HEK293T (cell line): ENCODE data around the gene ANKRD16.

Experiments
- ARNT ChIP-seq: fragments of 450-650 bp; IDR thresholded peaks from 2 replicates; pipeline ENCODE4 v1.6.1; 2017; ENCODE audit warnings: mild to moderate bottlenecking
- BHLHE40 ChIP-seq: fragments of 450-650 bp; IDR thresholded peaks from 2 replicates; pipeline ENCODE4 v1.6.1; 2016; ENCODE audit warnings: mild to moderate bottlenecking, moderate library complexity, borderline replicate concordance
- FOXK2 ChIP-seq: fragments of 450-650 bp; IDR thresholded peaks from 2 replicates; pipeline ENCODE4 v1.6.1; 2016; ENCODE audit warnings: mild to moderate bottlenecking
- FOXM1 ChIP-seq: fragments of 450-650 bp; IDR thresholded peaks from 2 replicates; pipeline ENCODE4 v1.6.1; 2017; ENCODE audit warnings: mild to moderate bottlenecking, borderline replicate concordance
- LEF1 ChIP-seq: fragments of 450-650 bp; IDR thresholded peaks from 2 replicates; pipeline ENCODE4 v1.6.1; 2017; ENCODE audit warnings: mild to moderate bottlenecking, borderline replicate concordance
- SP1 ChIP-seq: fragments of 450-650 bp; IDR thresholded peaks from 2 replicates; pipeline ENCODE4 v1.6.1; 2017
- SUZ12 ChIP-seq: fragments of 450-650 bp; IDR thresholded peaks from 2 replicates; pipeline ENCODE4 v1.6.1; 2016; ENCODE audit warnings: mild to moderate bottlenecking

- TF ChIP-seq SUZ12 (no peak), SP1 (no peak), FOXM1 (no peak), ARNT (no peak), BHLHE40 (no peak), LEF1 (no peak), FOXK2 (no peak)
Observed at GRCh38 chr10:5897053-5897340, 7.3 kb upstream of the ANKRD16 start.
